GM12878 (cell line): ENCODE data around the gene NME5. TPM values are rescaled to one million over a fixed set of nuclear protein-coding genes. Genes with fewer than 3 reads are reported as not detected.

Source experiments
- ATAC-seq: fragments of 200-7000 bp; cut with Tn5 transposase; 3 replicates; pipeline ENCODE4 v1.9.1; 2020; ENCODE audit warnings: mild to moderate bottlenecking, moderate library complexity
- BruUV-seq: library from RNA; stranded (reverse); fragments of 400-500 nt; replicated peaks from 2 replicates; lab custom pipeline; 2021; lab: Mats Ljungman, UMichigan
- CTCF ChIA-PET: fragments of 300-600 bp; sonication (Branson Sonifier 250); formaldehyde crosslinking; extraction: SDS; loops from one replicate; lab custom pipeline; 2021; ENCODE audit warnings: inconsistent platforms; lab: Yijun Ruan, JAX
- POLR2A ChIA-PET: fragments of 350-600 bp; formaldehyde crosslinking; extraction: SDS; loops from one replicate; lab custom pipeline; 2021; ENCODE audit warnings: inconsistent platforms; lab: Charles Lee
- RAD21 ChIA-PET: fragments of 300-600 bp; sonication (Branson Sonifier 250); formaldehyde crosslinking; loops from one replicate; lab custom pipeline; 2023; ENCODE audit warnings: antibody characterized with exemption; ENCODE audit not compliant: unreplicated experiment; lab: Charles Lee
- SMC1A ChIA-PET: fragments of 300-600 bp; sonication (Branson Sonifier 250); formaldehyde crosslinking; loops from one replicate; lab custom pipeline; 2023; ENCODE audit not compliant: unreplicated experiment, uncharacterized antibody; lab: Charles Lee
- DNase-seq: peaks from one replicate; pipeline ENCODE4 v3.0.0-alpha.2; 2011; ENCODE audit warnings: low read depth, low spot score
- FAIRE-seq: peaks from 3 replicates; lab custom pipeline; 2011; peaks lifted over from hg19 to GRCh38; lab: Jason Lieb, UNC
- H2AFZ ChIP-seq: 2 replicates; pipeline ENCODE4 v1.6.0; 2011; ENCODE audit warnings: low read depth, low read length, control low read depth; ENCODE audit not compliant: control insufficient read depth
- H3K27ac ChIP-seq: 2 replicates; pipeline ENCODE4 v1.5.1; 2011; ENCODE audit warnings: control low read depth; ENCODE audit not compliant: control insufficient read depth, insufficient read depth
- H3K27me3 ChIP-seq, 2 experiments: replicated peaks in 1 of 2; 2 replicates each; pipeline versions ENCODE4 v1.6.0 to v1.6.1; 2011; ENCODE audit warnings: low read length in 1 of 2; ENCODE audit not compliant: control insufficient read depth in 2 of 2, insufficient read depth in 2 of 2
- H3K36me3 ChIP-seq, 2 experiments: 2 replicates each; pipeline ENCODE4 v1.5.1; 2011; ENCODE audit warnings: low read length in 1 of 2; ENCODE audit not compliant: control insufficient read depth in 2 of 2, insufficient read depth in 2 of 2
- H3K4me1 ChIP-seq: 2 replicates; pipeline ENCODE4 v1.6.1; 2011; ENCODE audit warnings: mild to moderate bottlenecking, low read length, moderate library complexity, mixed read lengths; ENCODE audit not compliant: control insufficient read depth, insufficient read depth
- H3K4me2 ChIP-seq: 2 replicates; pipeline ENCODE4 v1.6.0; 2011; ENCODE audit warnings: control low read depth; ENCODE audit not compliant: control insufficient read depth, insufficient read depth
- H3K4me3 ChIP-seq: fragments of 200-600 bp; sonication (generic); 2 replicates; pipeline ENCODE4 v1.5.1; 2016
- H3K79me2 ChIP-seq: 2 replicates; pipeline ENCODE4 v1.6.0; 2011; ENCODE audit warnings: low read length; ENCODE audit not compliant: control insufficient read depth, insufficient read depth
- H3K9ac ChIP-seq: 2 replicates; pipeline ENCODE4 v1.8.0; 2011; ENCODE audit warnings: low read length, control low read depth, mixed read lengths; ENCODE audit not compliant: control insufficient read depth, insufficient read depth
- H3K9me3 ChIP-seq: replicated peaks from 3 replicates; pipeline ENCODE4 v1.5.1; 2011; ENCODE audit warnings: mild to moderate bottlenecking, low read length; ENCODE audit not compliant: control insufficient read depth, insufficient read depth
- H4K20me1 ChIP-seq: 2 replicates; pipeline ENCODE4 v1.6.0; 2011; ENCODE audit not compliant: control insufficient read depth, insufficient read depth
- E4F1 ChIP-seq: fragments of 450-650 bp; IDR thresholded peaks from 2 replicates; pipeline ENCODE4 v1.6.1; 2018; ENCODE audit warnings: borderline replicate concordance, mild to moderate bottlenecking; ENCODE audit not compliant: partially characterized antibody
- EGR1 ChIP-seq, 2 experiments: IDR thresholded peaks; 1 replicate in 1 of 2; 2 replicates in 1 of 2; pipeline ENCODE4 v1.6.1; 2011 to 2012; ENCODE audit warnings: low read depth in 2 of 2, low read length in 2 of 2, borderline replicate concordance in 1 of 2, mild to moderate bottlenecking in 1 of 2, moderate library complexity in 1 of 2
- EP300 ChIP-seq, 2 experiments: fragments of 150-350 bp in 1 of 2; IDR thresholded peaks; 2 replicates each; pipeline ENCODE4 v1.6.1; 2011 to 2012; ENCODE audit warnings: low read depth in 2 of 2, low read length in 2 of 2, borderline replicate concordance in 1 of 2, improper control_type of control experiment in 1 of 2, inconsistent platforms in 1 of 2; ENCODE audit not compliant: control insufficient read depth in 1 of 2
- GATAD2B ChIP-seq: fragments of 450-650 bp; conservative IDR thresholded peaks from 2 replicates; pipeline ENCODE4 v1.6.1; 2017; ENCODE audit warnings: low read depth, mild to moderate bottlenecking, moderate library complexity
- IKZF1 ChIP-seq: fragments of 450-650 bp; conservative IDR thresholded peaks from 2 replicates; pipeline ENCODE4 v1.6.1; 2017; ENCODE audit warnings: antibody characterized with exemption, mild to moderate bottlenecking
- MEF2A ChIP-seq: IDR thresholded peaks from 2 replicates; pipeline ENCODE4 v1.6.1; 2011; ENCODE audit warnings: low read depth, mild to moderate bottlenecking, low read length, moderate library complexity; ENCODE audit not compliant: insufficient read depth
- MEF2B ChIP-seq: fragments of 450-650 bp; IDR thresholded peaks from 2 replicates; pipeline ENCODE4 v1.6.1; 2018; ENCODE audit warnings: mild to moderate bottlenecking, moderate library complexity; ENCODE audit not compliant: partially characterized antibody, poor library complexity, severe bottlenecking
- MXI1 ChIP-seq: fragments of 150-350 bp; IDR thresholded peaks from 2 replicates; pipeline ENCODE4 v1.6.1; 2011; ENCODE audit warnings: low read depth, mild to moderate bottlenecking, inconsistent platforms, low read length, improper control_type of control experiment
- POLR2AphosphoS2 ChIP-seq: IDR thresholded peaks from 2 replicates; pipeline ENCODE4 v1.6.1; 2011; ENCODE audit warnings: low read depth, mild to moderate bottlenecking, low read length, improper control_type of control experiment, moderate library complexity
- SIX5 ChIP-seq: IDR thresholded peaks from 2 replicates; pipeline ENCODE4 v1.6.1; 2011; ENCODE audit warnings: mild to moderate bottlenecking, low read depth, low read length, moderate library complexity; ENCODE audit not compliant: severe bottlenecking
- SP1 ChIP-seq: IDR thresholded peaks from one replicate; pipeline ENCODE4 v1.6.1; 2011; ENCODE audit warnings: low read depth, low read length
- STAT1 ChIP-seq: fragments of 450-650 bp; conservative IDR thresholded peaks from 2 replicates; pipeline ENCODE4 v1.6.1; 2014; ENCODE audit warnings: antibody characterized with exemption, mild to moderate bottlenecking
- ZBED1 ChIP-seq: IDR thresholded peaks from 2 replicates; pipeline ENCODE4 v1.6.1; 2016; ENCODE audit warnings: borderline replicate concordance
- ZBTB4 ChIP-seq: fragments of 450-650 bp; formaldehyde crosslinking; IDR thresholded peaks from 2 replicates; pipeline ENCODE4 v1.4.0; 2022; ENCODE audit warnings: mild to moderate bottlenecking, moderate library complexity
- ZSCAN29 ChIP-seq: fragments of 450-650 bp; IDR thresholded peaks from 2 replicates; pipeline ENCODE4 v1.6.1; 2017; ENCODE audit warnings: mild to moderate bottlenecking, moderate library complexity
- in situ Hi-C: fragments of 300-500 bp; cut with MboI; formaldehyde crosslinking; loops from 9 replicates; pipeline ENCODE4 v1.14.3; 2018; ENCODE audit warnings: mixed read lengths
- intact Hi-C: fragments of 100-400 bp; cut with micrococcal nuclease; formaldehyde crosslinking; loops from one replicate; pipeline ENCODE4 v1.14.2; 2022; ENCODE audit not compliant: unreplicated experiment
- polyA plus RNA-seq, 11 experiments: library from polyadenylated mRNA; depleted of rRNA in 4 of 11; unstranded in 6 of 11; stranded (reverse) in 5 of 11; fragments of >200 nt; fragmentation: Nextera tagmentation in 4 of 11; fragmentation: Illumina TruSeq in 1 of 11; extraction: Ambion mirVana in 4 of 11; extraction: Trizol in 1 of 11; gene quantifications; 1 replicate in 1 of 11; 2 replicates in 10 of 11; pipeline versions ENCODE4 v1.2.1 to v1.2.3, GENCODE V29; 2011 to 2016; ENCODE audit warnings: inconsistent platforms in 2 of 11, missing spikeins in 2 of 11, low read depth in 1 of 11
- total RNA-seq, 4 experiments: library from RNA; depleted of rRNA in 3 of 4; stranded (reverse); fragments of >200 nt in 3 of 4; fragmentation: Illumina TruSeq in 1 of 4; extraction: Trizol in 1 of 4; gene quantifications; 2 replicates each; pipeline versions ENCODE4 v1.2.1 to v1.2.3, GENCODE V29; 2013 to 2021
- TF ChIP-seq, protein P1 (sequence below): fragments of 150-350 bp; IDR thresholded peaks from 2 replicates; pipeline ENCODE4 v1.6.1; 2016; ENCODE audit warnings: low read depth, low read length

Gene NME5
- total and polyA plus RNA-seq, 10 of the 15 experiments (the other 5 are each of a cell fraction or from before 2014, with no cell fraction given), result 0.22 to 0.52 TPM; not detected in 8

DNA sequence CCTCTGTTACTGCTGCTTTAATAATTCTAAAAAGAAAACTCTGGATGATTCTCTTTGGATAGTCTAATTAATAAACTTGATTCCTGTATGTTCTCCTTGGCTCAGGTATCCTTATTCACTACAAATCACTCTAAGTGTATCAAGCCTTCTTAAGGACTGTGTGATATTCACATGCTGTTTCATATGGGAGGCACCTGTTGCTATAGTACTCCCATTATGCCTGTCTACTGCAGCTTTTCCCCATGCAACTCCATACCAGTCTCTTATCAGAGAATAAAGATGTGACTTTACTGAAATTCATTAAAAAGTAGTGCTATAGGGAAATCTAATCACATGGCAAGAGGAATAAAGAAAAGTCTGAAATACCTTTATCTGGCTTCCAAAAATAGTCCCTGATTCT is 24.5 kb upstream of the NME5 start:
- Histone ChIP-seq H3K9me3 (no peaks in the 10 kb centered on the region), H3K79me2 (no peaks in the 10 kb centered on the region), H2AFZ (no peak overlapping the region), H3K36me3 (peaks cover 24 to 52% of the 10 kb centered on the region in 2 experiments), H3K27ac (no peak overlapping the region), H3K27me3 (no peaks in the 10 kb centered on the region), H3K4me1 (no peaks in the 10 kb centered on the region), H4K20me1 (no peaks in the 10 kb centered on the region), H3K4me2 (no peak overlapping the region), H3K4me3 (no peak overlapping the region), H3K9ac (no peak overlapping the region)
- intact Hi-C loops, result no loop called here
- DNase-seq (no peak), ATAC-seq (no peak), FAIRE-seq (no peak)
- POLR2A ChIA-PET, result no interaction called here
- TF ChIP-seq EGR1 (IDR thresholded peaks at IDR 0.05; ENCODE audit: borderline replicate concordance in 1 of 2, low read depth in 2 of 2, low read length in 2 of 2) (no peak), STAT1 (no peak), ZBTB4 (CRISPR knock-in tag) (no peak), MXI1 (no peak), ZBED1 (no peak), MEF2A (no peak), GATAD2B (no peak), EP300 (IDR thresholded peaks at IDR 0.05; ENCODE audit: borderline replicate concordance in 1 of 2, control insufficient read depth in 1 of 2, low read depth in 2 of 2, low read length in 2 of 2) (no peak), E4F1 (no peak), SP1 (no peak), ZSCAN29 (no peak), POLR2AphosphoS2 (no peak), IKZF1 (no peak), SIX5 (no peak), MEF2B (no peak)
- TF ChIP-seq, protein P1, sequence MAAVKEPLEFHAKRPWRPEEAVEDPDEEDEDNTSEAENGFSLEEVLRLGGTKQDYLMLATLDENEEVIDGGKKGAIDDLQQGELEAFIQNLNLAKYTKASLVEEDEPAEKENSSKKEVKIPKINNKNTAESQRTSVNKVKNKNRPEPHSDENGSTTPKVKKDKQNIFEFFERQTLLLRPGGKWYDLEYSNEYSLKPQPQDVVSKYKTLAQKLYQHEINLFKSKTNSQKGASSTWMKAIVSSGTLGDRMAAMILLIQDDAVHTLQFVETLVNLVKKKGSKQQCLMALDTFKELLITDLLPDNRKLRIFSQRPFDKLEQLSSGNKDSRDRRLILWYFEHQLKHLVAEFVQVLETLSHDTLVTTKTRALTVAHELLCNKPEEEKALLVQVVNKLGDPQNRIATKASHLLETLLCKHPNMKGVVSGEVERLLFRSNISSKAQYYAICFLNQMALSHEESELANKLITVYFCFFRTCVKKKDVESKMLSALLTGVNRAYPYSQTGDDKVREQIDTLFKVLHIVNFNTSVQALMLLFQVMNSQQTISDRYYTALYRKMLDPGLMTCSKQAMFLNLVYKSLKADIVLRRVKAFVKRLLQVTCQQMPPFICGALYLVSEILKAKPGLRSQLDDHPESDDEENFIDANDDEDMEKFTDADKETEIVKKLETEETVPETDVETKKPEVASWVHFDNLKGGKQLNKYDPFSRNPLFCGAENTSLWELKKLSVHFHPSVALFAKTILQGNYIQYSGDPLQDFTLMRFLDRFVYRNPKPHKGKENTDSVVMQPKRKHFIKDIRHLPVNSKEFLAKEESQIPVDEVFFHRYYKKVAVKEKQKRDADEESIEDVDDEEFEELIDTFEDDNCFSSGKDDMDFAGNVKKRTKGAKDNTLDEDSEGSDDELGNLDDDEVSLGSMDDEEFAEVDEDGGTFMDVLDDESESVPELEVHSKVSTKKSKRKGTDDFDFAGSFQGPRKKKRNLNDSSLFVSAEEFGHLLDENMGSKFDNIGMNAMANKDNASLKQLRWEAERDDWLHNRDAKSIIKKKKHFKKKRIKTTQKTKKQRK, result no peak
- RAD21 ChIA-PET, result no interaction called here
- BruUV-seq, result no TSS peak
- CTCF ChIA-PET, result interaction anchor here (0.9 kb wide), 1 partner anchor 30 kb away, joined by 4 read pairs; no protein-coding TSS in a partner anchor
- SMC1A ChIA-PET, result interaction anchor here (1.1 kb wide), 1 partner anchor 10 kb away, joined by 3 read pairs; no protein-coding TSS in a partner anchor
- in situ Hi-C loops, result no loop called here
